Adrenal gland (tissue), 12 donors: ENCODE results near the gene RNH1. TPM values are rescaled to one million over a fixed set of nuclear protein-coding genes. Genes with fewer than 3 reads are reported as not detected.

Experiments used
- DNase-seq, 7 donors: peaks; one replicate each; pipeline ENCODE4 v3.0.0-alpha.2; 2019 to 2020
- H3K27ac ChIP-seq, 5 donors: fragments of 200-600 bp; sonication (generic) in 4 of 5; 1 replicate in 3 of 5; 2 replicates in 2 of 5; pipeline versions ENCODE4 v1.5.1 to v1.8.0; 2016 to 2020; ENCODE audit warnings: mild to moderate bottlenecking in 1 of 5
- H3K27me3 ChIP-seq: fragments of 200-600 bp; 2 replicates; pipeline ENCODE4 v1.8.0; 2021
- H3K36me3 ChIP-seq, 2 donors: fragments of 200-600 bp; replicated peaks in 1 of 2; 1 replicate in 1 of 2; 2 replicates in 1 of 2; pipeline versions ENCODE4 v1.5.1 to v1.8.0; 2018 to 2022
- H3K4me1 ChIP-seq, 2 donors: fragments of 200-600 bp; replicated peaks in 1 of 2; 1 replicate in 1 of 2; 2 replicates in 1 of 2; pipeline versions ENCODE4 v1.5.1 to v1.8.0; 2018 to 2021
- H3K4me3 ChIP-seq, 4 donors: fragments of 200-600 bp; sonication (generic) in 3 of 4; one replicate each; pipeline ENCODE4 v1.5.1; 2016 to 2018
- H3K9me3 ChIP-seq, 3 donors: fragments of 200-600 bp; sonication (generic) in 1 of 3; replicated peaks in 1 of 3; 1 replicate in 2 of 3; 2 replicates in 1 of 3; pipeline versions ENCODE4 v1.5.1 to v1.8.0; 2016 to 2021
- CTCF ChIP-seq, 6 experiments: fragments of 450-650 bp in 4 of 6; fragments of 200-600 bp in 2 of 6; sonication (generic) in 1 of 6; IDR thresholded peaks; 1 replicate in 5 of 6; 2 replicates in 1 of 6; pipeline versions ENCODE4 v1.5.1 to v1.8.0; 2016 to 2021; ENCODE audit warnings: antibody characterized with exemption in 6 of 6, mild to moderate bottlenecking in 2 of 6, moderate library complexity in 1 of 6
- POLR2A ChIP-seq, 2 donors: fragments of 450-650 bp; IDR thresholded peaks; one replicate each; pipeline ENCODE4 v1.6.1; 2017; ENCODE audit warnings: antibody characterized with exemption in 2 of 2, mild to moderate bottlenecking in 2 of 2, moderate library complexity in 1 of 2
- WGBS, 4 donors: extraction: QIAGEN DNeasy Blood & Tissue Kit in 2 of 4; methylation state at CpG; one replicate each; pipeline versions ENCODE4 v1.1.5 to v1.1.7; 2013 to 2017; 5-methylcytosine and 5-hydroxymethylcytosine counted together
- intact Hi-C, 2 donors: fragments of 100-400 bp; cut with DNase I; formaldehyde crosslinking; loops; one replicate each; pipeline versions ENCODE4 v1.14.1 to v1.15.0; 2022 to 2023
- polyA plus RNA-seq, 3 donors: library from polyadenylated mRNA; stranded (reverse); fragments of 200-250 nt in 2 of 3; fragments of 350-450 nt in 1 of 3; fragmentation: Illumina TruSeq in 1 of 3; extraction: RNeasy Lipid Tissue Mini Kit (QIAGEN cat#74804) in 1 of 3; gene quantifications; one replicate each; pipeline ENCODE4 v1.2.3, GENCODE V29; 2013 to 2014
- total RNA-seq, 9 donors: library from RNA; depleted of rRNA in 4 of 9; stranded (reverse); fragments of >200 nt in 4 of 9; fragments of 120-200 nt in 1 of 9; fragmentation: NEBNext Ultra II Directional in 1 of 9; extraction: Animal tissue kit (Norgen Biotek cat#: 25700) in 1 of 9; gene quantifications; one replicate each; pipeline versions ENCODE4 v1.1.0 to v1.2.4, GENCODE V29; 2013 to 2023
- donor health status: healthy with polysubstance abuse.
- donor health status: Bipolar disorder and iron deficiency.
- donor health status: DM: yes; HTN: yes; CAD: no.
- donor health status: DM: no; HTN: no; CAD: no.
- donor health status: DM: no; HTN: no; CAD: no.
- donor health status: DM: yes; HTN: yes; CAD: no.

Gene RNH1
- total and polyA plus RNA-seq, 12 donors: 36.3 to 342 (median 205) TPM

- Histone ChIP-seq H3K36me3 (peaks cover 0 to 4% of the 10 kb centered on the region in 2 donors), H3K4me3 (peak within 1 kb of the TSS; percentile 51 to 95 (median 65)), H3K9me3 (no peaks in the 10 kb centered on the region), H3K4me1 (peaks cover 17 to 29% of the 10 kb centered on the region in 2 donors), H3K27me3 (no peaks in the 10 kb centered on the region), H3K27ac (peak within 1 kb of the TSS; percentile 23 to 92 (median 71))
- 0 to 2% (median 1%) methylated on average over 11 to 107 of the region's 108 CpGs for WGBS, 4 donors
- intact Hi-C loops: loop anchor here (5.0 to 10.0 kb wide), 3 partner anchors 52 to 155 kb away; partner anchors contain the start of genes IFITM5 (in 1 of the 2) and RNH1 (in 1 of the 2)
- TF ChIP-seq POLR2A (IDR thresholded peaks at IDR 0.05) (peak; percentile 62 to 79), CTCF (IDR thresholded peaks at IDR 0.05) (peak in 1 of 6 experiments; percentile 22)
- peak; percentile 95 to 99 (median 97) for DNase-seq
Measured at GRCh38 chr11:449889-450808, 56.9 kb downstream of the RNH1 start, which contains the start of gene PTDSS2. TSS of gene PTDSS2 (plus strand) at chr11:450279. CDS start at chr11:450456, 177 bp downstream.

GRCh38 chr11:447923-448731 is 58.9 kb downstream of the RNH1 start:
- peaks cover 0 to 4% of the 10 kb centered on the region in 2 donors for H3K36me3 ChIP-seq
- peaks cover 17 to 25% of the 10 kb centered on the region in 2 donors for H3K4me1 ChIP-seq

GRCh38 chr11:446891-447290 is 60.2 kb downstream of the RNH1 start:
- Histone ChIP-seq H3K9me3 (no peaks in the 10 kb centered on the region), H3K27ac (no peak overlapping the region), H3K4me1 (peaks cover 17 to 25% of the 10 kb centered on the region in 2 donors), H3K4me3 (no peak overlapping the region), H3K36me3 (no peaks in the 10 kb centered on the region), H3K27me3 (peaks cover 2% of the 10 kb centered on the region)
- TF ChIP-seq POLR2A (IDR thresholded peaks at IDR 0.05) (no peak), CTCF (IDR thresholded peaks at IDR 0.05) (no peak)
- intact Hi-C loops: loop anchor here in 1 of 2 donors (10.0 kb wide), 1 partner anchor 152 kb away; the partner anchor contains the start of gene IFITM5
- 71 to 82% (median 76%) methylated on average over 6 to 7 of the region's 7 CpGs for WGBS, 4 donors
- no peak for DNase-seq

More at GRCh38 chr11:447923-448731, 58.9 kb downstream of the RNH1 start:
- peak overlapping the region in 3 of 4 donors; percentile 27 to 59 (median 39) for H3K4me3 ChIP-seq
- H3K9me3 ChIP-seq: no peaks in the 10 kb centered on the region
- peak; percentile 93 to 98 (median 96) for DNase-seq
- no peaks in the 10 kb centered on the region for H3K27me3 ChIP-seq
- 3 to 16% (median 5%) methylated on average over 9 to 55 of the region's 55 CpGs for WGBS, 4 donors
- peak overlapping the region; percentile 65 to 94 (median 92) for H3K27ac ChIP-seq
- TF ChIP-seq POLR2A (IDR thresholded peaks at IDR 0.05) (peak; percentile 74 to 77), CTCF (IDR thresholded peaks at IDR 0.05) (peak; percentile 52 to 92 (median 83))
- intact Hi-C loops: loop anchor here in 1 of 2 donors (10.0 kb wide), 1 partner anchor 153 kb away; the partner anchor contains the start of gene IFITM5
